GM23338 (cell line): ENCODE results near the gene GGPS1. TPM values are rescaled to one million over a fixed set of nuclear protein-coding genes. Genes with fewer than 3 reads are reported as not detected.

Experiments
- polyA plus RNA-seq: library from polyadenylated mRNA; unstranded; fragments of >200 nt; fragmentation: Nextera tagmentation; extraction: Ambion mirVana; gene quantifications from 2 replicates; pipeline ENCODE4 v1.2.1, GENCODE V29; 2016
- small RNA-seq: library from RNA; depleted of rRNA; stranded (forward); fragments of <200 nt; gene quantifications from one replicate; pipeline ENCODE3, GENCODE V24; 2014; ENCODE audit warnings: low replicate concordance
- total RNA-seq: library from RNA; depleted of rRNA; stranded (reverse); fragments of >200 nt; shearing (Covaris generic); gene quantifications from 2 replicates; pipeline ENCODE4 v1.2.3, GENCODE V29; 2014; rRNA removed

The GGPS1 gene
- total and polyA plus RNA-seq, 2 experiments from 2014 or later: 33.9 to 56.8 TPM

Small RNAs within 50 kb of the gene (small RNA-seq; reads per million reads assigned to genes)
- not detected for gene AL391994.1

Other genes with a start within 250 kb of the GGPS1 start
- gene TOMM20, start 199.7 kb upstream of the GGPS1 start, total RNA-seq: 138 and 159 TPM in 2 replicates
- 116 and 138 TPM in 2 replicates for gene TOMM20, start 199.7 kb upstream of the GGPS1 start, polyA plus RNA-seq
- gene RBM34, start 167.3 kb upstream of the GGPS1 start, total RNA-seq: 51.8 and 55.1 TPM in 2 replicates
- 177 and 197 TPM in 2 replicates for gene RBM34, start 167.3 kb upstream of the GGPS1 start, polyA plus RNA-seq
- 25.1 and 26.2 TPM in 2 replicates for gene ARID4B, start 391 bp upstream of the GGPS1 start, total RNA-seq
- gene ARID4B, start 391 bp upstream of the GGPS1 start, polyA plus RNA-seq: 45.0 and 59.8 TPM in 2 replicates
- gene TBCE, start 38.9 kb downstream of the GGPS1 start, total RNA-seq: 42.7 and 45.6 TPM in 2 replicates
- gene TBCE, start 38.9 kb downstream of the GGPS1 start, polyA plus RNA-seq: 64.8 and 72.4 TPM in 2 replicates
- 36.6 and 48.8 TPM in 2 replicates for gene B3GALNT2, start 175.9 kb downstream of the GGPS1 start, total RNA-seq
- 12.8 and 14.4 TPM in 2 replicates for gene B3GALNT2, start 175.9 kb downstream of the GGPS1 start, polyA plus RNA-seq